HG02852 (cell line): Measurements from ENCODE around the gene LRRC45.

ENCODE experiments used
- ATAC-seq: cut with Tn5 transposase; IDR thresholded peaks from one replicate; pipeline ENCODE4 v1.9.1; 2021; ENCODE audit warnings: mild to moderate bottlenecking, moderate library complexity; ENCODE audit not compliant: unreplicated experiment

Gene LRRC45

DNA sequence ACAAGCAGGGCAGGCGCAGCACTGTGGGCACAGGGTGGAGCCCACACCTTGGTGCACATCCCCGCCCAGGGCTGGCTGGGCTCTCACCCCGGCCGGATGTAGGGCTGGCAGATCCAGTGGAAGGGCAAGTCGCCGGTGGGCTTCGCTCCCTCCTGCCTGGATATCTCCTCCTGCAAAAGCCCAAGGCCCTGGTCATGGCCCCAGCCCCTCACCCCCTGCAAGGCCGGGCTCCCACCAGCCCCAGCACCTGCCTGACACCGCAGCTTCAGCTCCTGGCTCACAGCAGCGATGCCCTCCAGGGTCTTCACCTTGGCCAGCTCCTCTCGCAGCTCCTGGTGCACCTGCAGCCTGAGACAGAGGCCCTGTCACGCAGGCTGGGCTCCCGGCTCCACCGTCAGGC is 37.5 kb downstream of the LRRC45 start:
- no peak for ATAC-seq

DNA sequence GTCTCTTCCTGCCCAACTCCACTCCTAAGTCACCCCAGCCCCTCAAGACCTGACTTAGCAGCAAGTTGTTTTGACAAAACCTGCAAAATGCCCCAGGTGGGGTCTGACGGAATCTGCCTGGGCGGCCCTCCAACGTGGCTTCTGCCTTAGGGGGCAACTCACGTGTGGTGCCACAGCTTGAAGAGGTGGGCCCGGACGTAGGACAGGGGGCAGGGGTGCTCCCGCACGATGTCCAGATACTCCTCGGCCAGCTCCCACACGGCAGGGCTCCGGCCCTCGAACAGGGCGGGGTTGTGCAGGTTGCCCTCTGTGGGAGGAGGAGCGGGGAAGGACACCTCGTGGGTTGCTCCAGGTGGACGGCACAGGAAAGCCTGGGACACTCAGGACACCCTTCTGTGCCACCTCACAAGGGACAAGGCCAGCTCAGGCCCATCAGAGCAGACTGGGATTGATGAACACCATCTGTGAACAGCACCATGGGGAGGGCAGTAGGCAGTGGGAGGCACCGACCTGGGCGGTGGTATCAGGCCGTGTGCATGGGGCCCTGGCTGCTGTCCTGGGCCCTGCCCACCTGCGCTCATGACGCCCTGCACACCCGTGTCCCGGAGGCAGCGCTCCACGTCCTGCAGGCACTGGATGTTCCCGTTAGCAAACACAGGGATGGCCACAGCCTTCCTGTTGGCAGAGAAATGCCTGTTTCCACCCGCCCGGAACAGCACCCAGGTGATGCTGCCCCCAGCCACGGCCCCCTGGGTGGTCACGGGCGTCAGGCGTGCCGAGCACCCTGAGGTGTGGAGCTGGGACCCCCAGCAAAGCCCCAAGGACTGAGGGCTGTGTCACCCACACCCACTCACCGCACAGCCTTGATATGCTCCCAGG is 38.2 kb downstream of the LRRC45 start:
- ATAC-seq, result no peak

DNA sequence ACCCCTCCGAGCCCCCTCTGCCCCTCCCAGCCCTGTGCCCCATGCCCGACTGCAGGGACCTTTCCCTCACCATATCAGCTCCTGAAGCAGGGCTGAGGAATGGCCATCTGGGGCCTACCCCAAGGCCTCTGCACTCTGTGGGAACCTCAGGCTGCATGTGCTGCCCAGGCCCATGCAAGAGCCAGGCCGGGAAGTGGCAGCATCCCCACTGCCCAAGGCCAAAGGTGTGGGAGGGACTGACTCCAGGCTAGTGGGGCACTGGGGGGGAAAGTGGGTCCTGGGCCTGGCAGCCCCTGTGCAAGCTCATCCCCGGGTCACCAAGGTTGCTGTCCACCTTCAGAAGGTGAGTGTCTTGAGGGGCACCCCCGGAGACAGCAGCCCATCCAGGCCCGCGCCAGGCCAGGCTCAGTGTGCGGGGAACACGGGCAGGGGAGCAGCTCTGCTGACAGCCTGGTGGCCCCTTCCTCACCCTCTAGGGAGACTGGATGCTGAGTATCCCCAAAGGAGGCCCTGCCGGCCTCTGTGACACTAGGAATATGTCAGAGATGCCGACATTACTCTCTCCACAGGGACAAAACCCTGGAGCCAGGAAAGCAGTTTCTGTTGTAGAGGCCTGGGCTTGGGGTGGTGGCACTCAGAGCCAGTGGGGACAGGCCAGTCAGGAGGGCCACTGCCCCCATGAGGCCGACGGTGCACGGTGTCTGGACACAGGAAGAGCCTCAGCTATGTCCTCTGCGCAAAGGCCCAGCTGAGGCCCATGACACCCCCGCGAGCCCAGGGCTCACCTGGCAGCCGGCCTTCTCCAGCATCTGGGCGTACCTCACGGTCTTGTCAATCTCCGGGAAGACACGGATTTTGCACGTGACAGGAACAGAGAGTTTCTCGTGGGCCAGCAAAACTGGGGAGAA is 39.2 kb downstream of the LRRC45 start:
- ATAC-seq, result no peak

DNA sequence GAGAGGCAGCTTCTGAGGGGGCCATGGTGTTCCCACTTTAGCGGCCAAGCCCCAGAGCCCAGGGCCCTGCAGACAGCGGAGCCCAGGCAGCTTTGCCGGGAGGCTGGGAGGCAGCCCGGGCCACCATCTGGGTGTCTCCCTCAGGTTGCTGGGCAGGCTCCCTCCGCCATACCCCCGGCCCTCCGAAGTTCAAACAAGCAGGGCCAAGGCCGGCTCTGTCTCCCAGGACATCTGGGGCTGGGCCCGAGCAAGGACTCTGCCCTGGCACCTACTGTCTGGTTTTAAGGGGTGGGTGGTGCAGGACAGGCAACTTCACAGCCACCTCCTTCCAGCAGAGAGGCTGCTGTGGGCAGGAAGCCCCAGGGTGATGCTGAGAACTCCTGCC is 39.9 kb downstream of the LRRC45 start:
- ATAC-seq, result no peak

DNA sequence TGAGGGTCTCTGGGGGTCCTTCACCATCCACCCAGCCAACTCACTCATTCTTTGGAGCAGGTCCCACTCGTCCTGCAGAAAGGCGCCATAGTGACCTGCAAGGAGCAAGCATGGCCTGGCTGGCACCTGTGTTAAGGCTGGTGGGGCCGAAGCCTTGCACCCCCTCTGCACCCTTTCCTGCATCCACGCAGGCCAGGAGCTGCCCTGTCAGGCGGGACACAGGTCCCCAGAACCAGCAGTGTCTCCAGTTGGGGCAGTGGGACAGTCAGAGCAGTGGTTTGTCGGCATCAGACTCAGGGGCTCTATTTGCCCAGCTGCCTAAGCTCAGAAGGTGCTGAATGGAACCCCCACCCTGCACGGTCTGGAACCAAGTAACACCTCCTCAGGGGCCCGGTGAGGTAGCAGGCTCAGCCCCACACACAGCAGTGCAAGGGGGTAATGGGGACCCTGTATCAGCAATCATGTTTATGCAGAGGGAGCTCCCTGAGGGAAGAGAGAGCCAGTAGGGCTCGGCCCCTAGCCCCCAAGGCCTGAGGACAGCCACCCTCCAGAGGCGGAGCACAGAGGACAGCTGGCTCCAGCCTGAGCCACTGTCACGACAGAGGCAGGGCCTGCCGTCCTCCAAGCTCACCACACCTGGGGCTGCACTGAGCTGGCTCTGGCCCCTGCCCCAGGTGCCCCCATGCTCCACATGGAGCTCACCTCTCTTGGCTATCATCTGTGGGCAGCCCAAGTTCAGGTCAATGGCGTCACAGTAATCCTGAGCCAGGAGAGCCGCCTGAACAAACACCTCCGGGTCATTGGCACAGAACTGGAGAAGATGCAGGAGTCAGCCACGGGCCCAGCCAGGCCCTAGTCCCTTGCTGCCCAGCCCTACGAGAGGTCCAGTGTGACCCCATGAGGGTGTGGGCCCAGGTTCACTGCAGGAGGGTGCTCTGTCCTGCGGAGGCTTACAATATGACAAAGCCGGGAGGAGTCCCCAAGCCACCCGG is 40.6 kb downstream of the LRRC45 start:
- no peak for ATAC-seq

DNA sequence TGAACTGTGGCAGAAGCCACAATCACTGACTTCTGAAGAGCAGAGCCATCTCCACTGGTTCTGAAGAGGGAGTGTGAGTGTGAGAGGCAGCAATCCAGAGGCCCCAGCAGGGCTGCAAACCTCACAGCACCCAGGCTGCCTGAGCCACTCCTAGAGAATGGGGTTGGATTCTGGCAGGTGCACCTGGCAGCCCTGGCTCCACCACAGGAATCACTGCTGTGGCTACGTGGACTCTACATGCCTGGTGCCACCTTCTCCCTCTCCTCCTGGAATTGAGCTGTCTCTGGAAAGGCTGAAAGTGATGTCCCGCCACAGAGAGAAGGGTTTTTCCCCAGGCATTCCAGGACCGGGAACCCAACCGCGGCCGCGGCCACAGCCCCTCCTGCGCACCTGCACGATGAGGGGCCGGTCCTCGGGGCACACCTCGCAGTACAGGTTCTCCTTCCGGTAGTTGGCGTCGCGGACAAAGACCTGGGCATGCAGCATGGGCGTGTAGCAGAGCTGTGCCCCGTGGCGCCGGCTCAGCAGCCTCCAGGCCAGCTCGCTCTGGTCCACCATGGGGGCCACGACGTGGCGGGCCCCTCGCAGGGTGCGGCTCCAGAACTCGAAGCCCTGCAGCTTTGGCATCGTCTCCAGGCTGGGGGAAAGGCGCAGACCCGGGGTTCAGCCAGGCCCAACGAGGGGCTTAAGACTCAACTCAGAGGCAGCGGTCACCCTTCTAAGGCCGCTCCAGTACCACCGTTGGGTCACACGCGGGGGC is 41.5 kb downstream of the LRRC45 start:
- no peak for ATAC-seq

DNA sequence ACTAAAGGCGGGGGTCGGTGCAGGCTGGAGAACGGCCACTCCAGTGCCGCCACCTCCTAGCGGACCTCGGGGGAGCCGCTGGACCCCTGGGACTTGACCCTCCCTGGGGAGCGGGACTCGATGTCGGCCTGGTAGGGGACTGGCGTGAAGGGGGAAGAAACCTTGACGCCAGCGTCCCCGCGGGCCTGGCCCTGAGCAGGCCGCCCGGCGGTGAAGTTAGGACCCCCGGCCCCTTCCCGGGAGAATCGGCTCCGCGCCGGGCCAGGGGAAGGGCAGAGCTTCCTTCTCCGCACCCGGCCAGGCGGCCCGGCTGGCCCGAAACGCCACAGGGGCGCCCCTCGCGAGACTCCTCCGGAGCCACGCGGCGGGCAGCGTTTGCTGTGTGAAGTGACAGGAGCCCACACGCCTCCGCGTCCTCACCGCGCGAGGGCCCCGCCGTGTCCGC is 42.1 kb downstream of the LRRC45 start:
- no peak for ATAC-seq

DNA sequence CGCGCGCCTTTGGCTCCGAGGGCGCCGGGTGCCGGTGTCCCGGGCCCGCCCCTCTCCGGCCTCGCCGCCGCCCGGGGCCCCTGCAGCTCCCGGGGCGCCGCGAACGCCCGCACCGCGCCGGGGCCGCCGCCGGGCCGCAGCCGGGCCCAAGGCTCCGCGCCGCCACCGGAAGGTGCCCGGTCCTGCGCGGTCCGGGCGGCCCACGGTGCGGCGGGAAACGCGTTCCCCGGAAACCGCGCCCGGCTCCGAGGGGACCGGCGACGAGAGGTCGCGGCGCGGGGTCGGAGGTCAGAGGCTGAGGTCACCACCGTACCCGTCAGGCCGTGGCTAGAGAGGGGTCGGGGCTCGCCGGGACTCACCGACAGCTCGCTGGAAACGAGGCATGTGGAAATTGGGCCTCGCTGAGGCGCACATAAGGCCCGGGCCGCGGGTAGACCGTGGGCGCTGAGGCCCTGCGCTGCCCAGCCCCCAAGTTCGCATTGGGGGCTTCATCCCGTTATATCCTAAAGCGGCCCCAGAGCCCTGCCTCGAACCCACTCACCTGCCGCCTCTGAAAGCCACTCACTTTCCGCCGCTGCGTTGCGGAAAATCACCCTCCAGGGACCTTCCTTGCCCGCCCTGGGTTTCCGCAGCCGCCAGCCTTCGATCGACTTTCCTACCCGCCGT is 42.7 kb downstream of the LRRC45 start, which contains the start of gene DUS1L:
TSS of gene DUS1L (minus strand) at position 167 of the 666 bp plus-strand sequence. CDS start 745 bp downstream, outside the sequence.
- ATAC-seq, result peak; percentile 47

DNA sequence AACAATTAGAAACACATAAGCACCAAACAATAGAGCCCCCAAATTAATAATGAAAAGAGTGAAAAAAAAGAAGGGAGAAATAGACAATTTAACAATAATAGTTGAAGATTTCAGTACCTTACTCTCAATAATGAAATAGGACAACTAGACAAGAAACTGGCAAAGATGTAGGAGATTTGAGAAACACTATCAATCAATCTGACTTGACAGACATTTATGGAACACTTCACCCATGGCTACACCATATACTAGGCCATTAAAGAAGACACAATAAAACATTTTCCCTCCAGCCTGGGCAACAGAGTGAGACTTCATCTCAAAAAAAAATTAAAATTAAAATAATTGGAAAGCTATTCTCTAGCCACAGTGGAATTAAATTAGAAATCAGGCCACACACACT is 47.5 kb downstream of the LRRC45 start:
- no peak for ATAC-seq

DNA sequence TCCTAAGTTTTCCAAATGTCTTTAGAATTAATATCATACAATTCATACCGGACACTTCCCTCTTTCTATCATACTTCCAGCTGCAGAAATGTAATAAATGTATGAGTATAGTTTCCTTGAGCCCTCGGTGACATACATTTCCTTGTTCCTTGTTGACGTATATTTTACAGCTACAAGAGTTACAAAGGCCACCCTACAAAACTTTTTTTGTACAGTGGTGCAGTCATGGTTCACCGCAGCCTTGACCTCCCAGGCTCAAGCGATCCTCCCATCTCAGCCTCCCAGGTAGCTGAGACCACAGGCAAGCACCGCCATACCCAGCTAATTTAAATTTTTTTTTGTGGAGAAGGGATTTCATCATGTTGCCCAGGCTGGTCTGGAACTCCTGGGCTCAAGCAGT is 49.7 kb downstream of the LRRC45 start:
- no peak for ATAC-seq

DNA sequence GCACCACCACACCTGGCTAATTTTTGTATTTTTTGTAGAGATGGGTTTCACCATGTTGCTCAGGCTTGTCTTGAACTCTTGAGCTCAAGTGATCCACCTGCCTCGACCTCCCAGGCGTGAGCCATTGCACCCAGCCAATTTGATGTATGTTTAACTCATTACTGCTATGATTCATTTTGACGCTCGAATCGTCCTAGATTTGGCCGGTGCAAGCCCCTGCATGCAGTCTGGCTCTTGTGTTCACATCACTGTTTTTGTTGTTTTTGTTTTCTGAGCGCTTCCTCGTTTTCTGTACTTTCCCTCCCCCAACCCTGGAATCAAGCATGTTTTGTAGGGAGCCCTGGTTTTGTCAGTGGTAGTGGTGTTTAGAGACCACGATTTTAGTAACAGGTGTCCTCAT is 50.3 kb downstream of the LRRC45 start:
- ATAC-seq, result no peak

DNA sequence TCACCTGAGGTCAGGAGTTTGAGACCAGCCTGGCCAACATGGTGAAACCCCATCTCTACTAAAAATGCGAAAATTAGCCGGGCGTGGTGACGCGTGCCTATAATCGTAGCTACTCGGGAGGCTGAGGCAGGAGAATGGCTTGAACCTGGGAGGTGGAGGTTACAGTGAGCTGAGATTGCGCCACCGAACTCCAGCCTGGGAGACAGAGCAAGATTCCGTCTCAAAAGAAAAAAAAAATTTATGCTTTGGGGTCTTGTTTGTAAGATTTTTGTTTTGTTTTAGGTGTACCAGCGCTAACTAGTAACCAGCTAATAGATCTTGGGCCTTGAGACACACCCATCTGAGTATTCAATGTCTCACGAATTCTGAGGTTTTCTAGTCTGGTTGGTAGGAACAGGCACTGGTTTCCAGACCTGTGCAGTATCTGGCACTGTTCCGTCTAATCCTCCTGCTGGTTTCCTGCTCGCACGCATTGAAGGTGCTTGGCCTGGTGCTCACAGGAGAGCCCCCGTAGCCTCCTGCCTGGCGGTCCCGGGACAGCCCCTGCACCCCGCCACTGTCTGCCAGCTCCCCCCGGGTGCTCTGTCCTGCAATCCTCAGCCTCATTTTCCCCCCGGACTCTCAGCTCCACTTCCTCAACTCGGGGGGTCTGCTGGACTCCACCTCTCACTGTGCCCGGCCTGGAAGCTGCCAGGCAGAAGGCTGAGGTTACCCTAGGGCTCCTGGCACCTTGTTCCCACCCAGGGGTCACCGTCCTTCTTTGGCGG is 53.1 kb downstream of the LRRC45 start:
- ATAC-seq, result no peak

DNA sequence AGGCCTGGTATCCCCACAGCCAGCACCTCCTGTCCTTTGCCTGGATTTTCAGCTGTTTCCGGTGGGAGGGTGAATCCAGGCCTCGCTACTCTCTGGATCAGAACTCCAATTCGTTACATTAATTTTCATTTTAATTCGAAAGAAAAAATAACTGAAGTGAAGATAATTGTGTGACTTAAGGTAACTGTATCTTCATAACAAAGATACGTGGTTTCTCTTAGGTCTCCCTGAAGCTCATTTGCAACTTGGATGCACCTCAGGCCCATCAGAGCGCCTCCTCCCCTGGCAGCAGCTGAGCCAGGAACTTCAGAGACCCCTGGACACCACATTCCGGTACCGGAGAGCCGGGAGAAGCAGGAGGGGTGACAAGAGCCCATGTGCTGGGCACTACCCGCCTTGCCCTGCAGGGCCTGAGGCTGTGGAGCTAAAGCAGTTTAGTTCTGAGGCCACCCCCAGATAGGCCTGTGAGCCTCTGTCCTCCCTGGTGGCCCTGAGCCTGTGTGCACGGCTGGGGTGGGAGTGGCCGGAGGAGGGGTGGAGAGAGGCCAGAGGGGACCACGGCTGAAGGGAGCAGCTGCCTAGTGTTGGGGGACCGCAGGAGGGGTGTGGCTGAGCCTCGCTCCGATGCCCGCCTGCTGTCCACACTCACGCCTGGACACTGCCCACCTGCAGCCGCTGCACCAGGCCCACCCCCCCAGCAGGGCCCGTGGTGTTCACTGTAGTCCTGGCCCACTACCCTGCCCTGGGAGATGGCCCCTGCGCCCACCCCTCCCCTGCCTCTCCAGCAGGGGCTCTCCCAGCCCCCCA is 53.9 kb downstream of the LRRC45 start:
- no peak for ATAC-seq

DNA sequence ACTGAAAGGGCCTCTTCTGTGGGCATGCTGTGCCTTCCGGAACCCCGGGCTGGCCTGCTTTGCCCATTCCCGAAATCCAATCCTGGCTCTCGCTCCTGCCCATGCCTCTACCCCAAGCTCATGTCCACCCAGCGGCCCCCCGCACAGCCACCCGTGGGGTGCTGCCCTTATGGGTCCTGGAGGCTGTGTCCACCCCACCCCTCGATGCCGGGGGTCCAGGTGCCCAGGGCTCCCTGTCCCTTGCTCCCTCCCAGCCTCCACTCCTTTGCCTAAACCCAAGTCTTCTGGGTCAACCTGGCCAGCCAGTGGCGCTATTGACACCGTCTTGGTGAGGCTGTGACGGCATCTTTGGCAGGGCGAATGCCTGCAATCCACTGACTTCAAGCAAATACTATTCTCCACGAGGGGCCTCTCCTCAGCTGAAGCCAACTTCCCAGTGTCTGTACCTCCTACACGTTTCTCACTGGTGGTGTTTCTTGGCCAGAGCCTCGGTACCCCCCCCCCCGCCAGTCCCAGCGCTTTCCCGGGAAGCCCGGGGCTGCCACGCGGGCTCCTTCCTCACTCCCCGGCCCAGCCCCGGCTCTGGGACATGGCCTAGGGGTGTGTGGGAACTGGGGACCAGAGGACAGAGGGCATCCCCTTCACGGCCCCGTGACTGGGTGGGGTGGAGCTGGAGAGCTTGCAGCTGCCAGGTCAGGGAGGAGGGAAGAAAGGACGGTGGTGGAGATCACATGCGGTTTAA is 54.7 kb downstream of the LRRC45 start:
- no peak for ATAC-seq

DNA sequence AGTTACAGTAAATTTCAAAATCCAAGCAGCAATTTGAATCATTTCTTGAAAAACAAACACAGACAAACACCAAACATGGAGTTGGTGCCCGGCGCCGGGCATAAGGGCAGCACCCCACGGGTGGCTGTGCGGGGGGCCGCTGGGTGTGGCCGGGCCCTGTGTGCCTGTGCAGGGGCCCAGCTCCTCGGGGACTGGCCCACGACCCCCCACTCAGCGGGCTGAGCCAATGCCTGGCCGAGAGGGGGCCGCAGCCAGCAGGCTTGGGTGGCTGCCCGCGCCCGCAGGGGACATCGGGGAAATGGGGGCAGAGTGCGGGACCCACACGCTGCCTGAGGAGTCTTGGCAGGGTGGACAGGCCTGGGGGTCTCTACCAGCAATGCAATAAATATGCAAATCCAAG is 55.3 kb downstream of the LRRC45 start:
- no peak for ATAC-seq

DNA sequence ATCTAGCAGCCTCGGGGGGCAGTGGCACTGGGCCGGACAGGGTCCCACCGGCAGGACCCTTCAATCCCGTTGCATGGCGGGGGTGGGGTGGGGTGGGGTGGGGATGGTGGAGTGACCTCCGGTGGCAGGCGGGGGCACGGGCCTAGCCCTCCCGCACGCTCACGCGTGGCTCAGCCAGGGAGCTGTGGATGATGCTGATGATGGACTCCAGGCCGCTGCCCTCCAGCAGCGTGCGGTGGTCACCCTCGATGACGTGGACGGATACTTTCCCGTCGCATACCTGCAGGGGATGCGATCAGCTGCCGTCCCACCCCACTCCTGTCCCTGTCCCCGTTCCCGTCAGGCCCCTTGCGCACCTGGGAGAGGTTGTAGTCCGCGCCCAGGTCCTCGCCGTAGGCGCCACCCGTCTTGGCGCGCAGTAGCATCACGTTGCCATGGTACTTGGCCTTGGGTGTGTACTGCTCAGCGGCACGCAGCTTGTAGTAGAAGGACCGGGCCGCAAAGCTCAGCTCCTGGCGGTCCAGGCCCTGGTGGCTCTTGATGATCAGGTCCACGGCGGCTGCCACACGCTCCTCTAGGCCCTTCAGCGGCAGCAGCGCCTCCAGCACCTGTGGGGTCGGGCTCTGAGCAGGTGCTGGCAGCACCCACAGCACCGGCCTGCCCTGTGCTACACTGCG is 56.0 kb downstream of the LRRC45 start:
- no peak for ATAC-seq
